Measurements from ENCODE around the gene SHC2. TPM values are rescaled to one million over a fixed set of nuclear protein-coding genes. Genes with fewer than 3 reads are reported as not detected.

The SHC2 gene
- total and polyA plus RNA-seq, 2 of the 13 experiments (the other 11 are each of a cell fraction or from before 2014, with no cell fraction given) = 9.0 to 18.3 TPM

DNA sequence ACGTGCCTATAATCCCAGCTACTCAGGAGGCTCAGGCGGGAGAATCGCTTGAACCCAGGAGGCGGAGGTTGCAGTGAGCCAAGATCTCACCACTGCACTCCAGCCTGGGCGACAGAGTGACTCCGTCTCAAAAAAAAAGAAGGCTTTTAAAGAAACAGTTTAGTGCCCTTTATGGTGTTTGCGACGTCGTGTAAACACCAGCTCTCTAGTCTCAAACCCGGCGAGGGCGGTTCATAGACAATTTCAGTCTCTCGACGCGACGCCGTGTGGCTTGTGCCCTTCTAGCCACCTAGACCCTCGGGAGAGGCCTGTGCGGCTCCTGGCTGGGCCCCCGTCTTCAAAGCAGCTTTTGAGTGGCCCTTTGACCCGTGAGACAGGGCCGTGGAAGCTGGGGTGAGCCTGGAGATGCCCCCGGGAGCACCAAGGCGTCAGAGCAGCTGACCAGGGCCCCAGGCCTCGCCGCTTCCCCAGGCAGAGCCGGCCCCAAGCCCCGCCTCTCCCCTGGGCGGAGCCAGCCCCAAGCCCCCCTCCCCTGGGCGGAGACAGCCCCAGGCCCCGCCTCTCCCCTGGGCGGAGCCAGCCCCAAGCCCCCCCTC is 30.4 kb upstream of the SHC2 start (continued):
- TF ChIP-seq, protein P1, sequence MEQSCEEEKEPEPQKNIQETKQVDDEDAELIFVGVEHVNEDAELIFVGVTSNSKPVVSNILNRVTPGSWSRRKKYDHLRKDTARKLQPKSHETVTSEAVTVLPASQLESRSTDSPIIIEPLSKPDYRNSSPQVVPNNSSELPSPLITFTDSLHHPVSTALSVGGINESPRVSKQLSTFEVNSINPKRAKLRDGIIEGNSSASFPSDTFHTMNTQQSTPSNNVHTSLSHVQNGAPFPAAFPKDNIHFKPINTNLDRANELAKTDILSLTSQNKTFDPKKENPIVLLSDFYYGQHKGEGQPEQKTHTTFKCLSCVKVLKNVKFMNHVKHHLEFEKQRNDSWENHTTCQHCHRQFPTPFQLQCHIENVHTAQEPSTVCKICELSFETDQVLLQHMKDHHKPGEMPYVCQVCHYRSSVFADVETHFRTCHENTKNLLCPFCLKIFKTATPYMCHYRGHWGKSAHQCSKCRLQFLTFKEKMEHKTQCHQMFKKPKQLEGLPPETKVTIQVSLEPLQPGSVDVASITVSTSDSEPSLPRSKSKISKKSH (CRISPR knock-in tag; IDR thresholded peaks at IDR 0.05; ENCODE audit: borderline replicate concordance) = 0 out of 2 replicates have a peak, but pooled peaks have one; percentile 38
- TF ChIP-seq, protein P2, sequence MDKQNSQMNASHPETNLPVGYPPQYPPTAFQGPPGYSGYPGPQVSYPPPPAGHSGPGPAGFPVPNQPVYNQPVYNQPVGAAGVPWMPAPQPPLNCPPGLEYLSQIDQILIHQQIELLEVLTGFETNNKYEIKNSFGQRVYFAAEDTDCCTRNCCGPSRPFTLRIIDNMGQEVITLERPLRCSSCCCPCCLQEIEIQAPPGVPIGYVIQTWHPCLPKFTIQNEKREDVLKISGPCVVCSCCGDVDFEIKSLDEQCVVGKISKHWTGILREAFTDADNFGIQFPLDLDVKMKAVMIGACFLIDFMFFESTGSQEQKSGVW (CRISPR knock-in tag; IDR thresholded peaks at IDR 0.05; ENCODE audit: borderline replicate concordance) = no peak
- 0 out of 2 replicates have a peak, but pooled peaks have one; percentile 11 for TF ChIP-seq FOXA3 (CRISPR knock-in tag; IDR thresholded peaks at IDR 0.05)
- 0 out of 2 replicates have a peak, but pooled peaks have one; percentile 26 for TF ChIP-seq ZNF205 (CRISPR knock-in tag; IDR thresholded peaks at IDR 0.05)
- TF ChIP-seq, protein P3, sequence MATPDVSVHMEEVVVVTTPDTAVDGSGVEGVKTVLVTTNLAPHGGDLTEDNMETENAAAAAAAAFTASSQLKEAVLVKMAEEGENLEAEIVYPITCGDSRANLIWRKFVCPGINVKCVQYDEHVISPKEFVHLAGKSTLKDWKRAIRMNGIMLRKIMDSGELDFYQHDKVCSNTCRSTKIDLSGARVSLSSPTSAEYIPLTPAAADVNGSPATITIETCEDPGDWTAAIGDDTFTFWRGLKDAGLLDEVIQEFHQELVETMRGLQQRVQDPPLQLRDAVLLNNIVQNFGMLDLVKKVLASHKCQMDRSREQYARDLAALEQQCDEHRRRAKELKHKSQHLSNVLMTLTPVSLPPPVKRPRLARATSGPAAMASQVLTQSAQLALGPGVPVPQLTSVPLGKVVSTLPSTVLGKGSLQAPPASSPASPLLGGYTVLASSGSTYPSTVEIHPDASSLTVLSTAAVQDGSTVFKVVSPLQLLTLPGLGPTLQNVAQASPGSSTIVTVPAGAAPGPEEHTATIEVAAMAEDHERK (CRISPR knock-in tag; IDR thresholded peaks at IDR 0.05; ENCODE audit: low read depth) = no peak
- TF ChIP-seq ZNF563 (CRISPR knock-in tag; IDR thresholded peaks at IDR 0.05) = no peak
- TF ChIP-seq RBFOX2 (IDR thresholded peaks at IDR 0.05; ENCODE audit: low read depth, low read length) = peak; percentile 45; the same call in 1 of the 2 replicates
- TF ChIP-seq TEAD2 (CRISPR knock-in tag; IDR thresholded peaks at IDR 0.05) = no peak
- no peak for TF ChIP-seq SETDB1 (CRISPR knock-in tag; IDR thresholded peaks at IDR 0.05; ENCODE audit: borderline replicate concordance)
- TF ChIP-seq SRSF4 (IDR thresholded peaks at IDR 0.05; ENCODE audit: low read depth, low read length, poor library complexity, severe bottlenecking) = no peak
- TF ChIP-seq ZNF670 (CRISPR knock-in tag; IDR thresholded peaks at IDR 0.05; ENCODE audit: borderline replicate concordance) = no peak
- TF ChIP-seq, protein P4, sequence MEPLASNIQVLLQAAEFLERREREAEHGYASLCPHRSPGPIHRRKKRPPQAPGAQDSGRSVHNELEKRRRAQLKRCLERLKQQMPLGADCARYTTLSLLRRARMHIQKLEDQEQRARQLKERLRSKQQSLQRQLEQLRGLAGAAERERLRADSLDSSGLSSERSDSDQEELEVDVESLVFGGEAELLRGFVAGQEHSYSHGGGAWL (CRISPR knock-in tag; IDR thresholded peaks at IDR 0.05) = peak; percentile 58; the same call in 1 of the 2 replicates
- TF ChIP-seq, protein P5, sequence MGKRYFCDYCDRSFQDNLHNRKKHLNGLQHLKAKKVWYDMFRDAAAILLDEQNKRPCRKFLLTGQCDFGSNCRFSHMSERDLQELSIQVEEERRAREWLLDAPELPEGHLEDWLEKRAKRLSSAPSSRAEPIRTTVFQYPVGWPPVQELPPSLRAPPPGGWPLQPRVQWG (CRISPR knock-in tag; IDR thresholded peaks at IDR 0.05; ENCODE audit: borderline replicate concordance, low read depth) = no peak
- TF ChIP-seq, protein P6, sequence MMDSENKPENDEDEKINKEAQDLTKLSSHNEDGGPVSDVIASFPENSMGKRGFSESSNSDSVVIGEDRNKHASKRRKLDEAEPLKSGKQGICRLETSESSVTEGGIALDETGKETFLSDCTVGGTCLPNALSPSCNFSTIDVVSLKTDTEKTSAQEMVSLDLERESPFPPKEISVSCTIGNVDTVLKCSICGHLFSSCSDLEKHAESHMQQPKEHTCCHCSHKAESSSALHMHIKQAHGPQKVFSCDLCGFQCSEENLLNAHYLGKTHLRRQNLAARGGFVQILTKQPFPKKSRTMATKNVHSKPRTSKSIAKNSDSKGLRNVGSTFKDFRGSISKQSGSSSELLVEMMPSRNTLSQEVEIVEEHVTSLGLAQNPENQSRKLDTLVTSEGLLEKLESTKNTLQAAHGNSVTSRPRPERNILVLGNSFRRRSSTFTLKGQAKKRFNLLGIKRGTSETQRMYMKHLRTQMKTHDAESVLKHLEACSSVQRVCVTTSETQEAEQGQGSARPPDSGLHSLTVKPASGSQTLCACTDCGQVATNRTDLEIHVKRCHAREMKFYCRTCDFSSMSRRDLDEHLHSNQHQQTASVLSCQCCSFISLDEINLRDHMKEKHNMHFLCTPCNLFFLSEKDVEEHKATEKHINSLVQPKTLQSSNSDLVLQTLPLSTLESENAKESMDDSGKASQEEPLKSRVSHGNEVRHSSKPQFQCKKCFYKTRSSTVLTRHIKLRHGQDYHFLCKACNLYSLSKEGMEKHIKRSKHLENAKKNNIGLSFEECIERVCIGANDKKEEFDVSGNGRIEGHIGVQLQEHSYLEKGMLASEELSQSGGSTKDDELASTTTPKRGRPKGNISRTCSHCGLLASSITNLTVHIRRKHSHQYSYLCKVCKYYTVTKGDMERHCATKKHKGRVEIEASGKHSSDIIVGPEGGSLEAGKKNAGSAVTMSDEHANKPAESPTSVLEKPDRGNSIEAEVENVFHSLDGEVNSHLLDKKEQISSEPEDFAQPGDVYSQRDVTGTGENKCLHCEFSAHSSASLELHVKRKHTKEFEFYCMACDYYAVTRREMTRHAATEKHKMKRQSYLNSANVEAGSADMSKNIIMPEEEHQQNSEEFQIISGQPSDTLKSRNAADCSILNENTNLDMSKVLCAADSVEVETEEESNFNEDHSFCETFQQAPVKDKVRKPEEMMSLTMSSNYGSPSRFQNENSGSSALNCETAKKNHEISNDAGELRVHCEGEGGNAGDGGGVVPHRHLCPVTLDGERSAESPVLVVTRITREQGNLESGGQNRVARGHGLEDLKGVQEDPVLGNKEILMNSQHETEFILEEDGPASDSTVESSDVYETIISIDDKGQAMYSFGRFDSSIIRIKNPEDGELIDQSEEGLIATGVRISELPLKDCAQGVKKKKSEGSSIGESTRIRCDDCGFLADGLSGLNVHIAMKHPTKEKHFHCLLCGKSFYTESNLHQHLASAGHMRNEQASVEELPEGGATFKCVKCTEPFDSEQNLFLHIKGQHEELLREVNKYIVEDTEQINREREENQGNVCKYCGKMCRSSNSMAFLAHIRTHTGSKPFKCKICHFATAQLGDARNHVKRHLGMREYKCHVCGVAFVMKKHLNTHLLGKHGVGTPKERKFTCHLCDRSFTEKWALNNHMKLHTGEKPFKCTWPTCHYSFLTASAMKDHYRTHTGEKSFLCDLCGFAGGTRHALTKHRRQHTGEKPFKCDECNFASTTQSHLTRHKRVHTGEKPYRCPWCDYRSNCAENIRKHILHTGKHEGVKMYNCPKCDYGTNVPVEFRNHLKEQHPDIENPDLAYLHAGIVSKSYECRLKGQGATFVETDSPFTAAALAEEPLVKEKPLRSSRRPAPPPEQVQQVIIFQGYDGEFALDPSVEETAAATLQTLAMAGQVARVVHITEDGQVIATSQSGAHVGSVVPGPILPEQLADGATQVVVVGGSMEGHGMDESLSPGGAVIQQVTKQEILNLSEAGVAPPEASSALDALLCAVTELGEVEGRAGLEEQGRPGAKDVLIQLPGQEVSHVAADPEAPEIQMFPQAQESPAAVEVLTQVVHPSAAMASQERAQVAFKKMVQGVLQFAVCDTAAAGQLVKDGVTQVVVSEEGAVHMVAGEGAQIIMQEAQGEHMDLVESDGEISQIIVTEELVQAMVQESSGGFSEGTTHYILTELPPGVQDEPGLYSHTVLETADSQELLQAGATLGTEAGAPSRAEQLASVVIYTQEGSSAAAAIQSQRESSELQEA (CRISPR knock-in tag; IDR thresholded peaks at IDR 0.05; ENCODE audit: not compliant biosample characterization) = no peak
